ENCODE measurements around the gene PTPRG.

DNA sequence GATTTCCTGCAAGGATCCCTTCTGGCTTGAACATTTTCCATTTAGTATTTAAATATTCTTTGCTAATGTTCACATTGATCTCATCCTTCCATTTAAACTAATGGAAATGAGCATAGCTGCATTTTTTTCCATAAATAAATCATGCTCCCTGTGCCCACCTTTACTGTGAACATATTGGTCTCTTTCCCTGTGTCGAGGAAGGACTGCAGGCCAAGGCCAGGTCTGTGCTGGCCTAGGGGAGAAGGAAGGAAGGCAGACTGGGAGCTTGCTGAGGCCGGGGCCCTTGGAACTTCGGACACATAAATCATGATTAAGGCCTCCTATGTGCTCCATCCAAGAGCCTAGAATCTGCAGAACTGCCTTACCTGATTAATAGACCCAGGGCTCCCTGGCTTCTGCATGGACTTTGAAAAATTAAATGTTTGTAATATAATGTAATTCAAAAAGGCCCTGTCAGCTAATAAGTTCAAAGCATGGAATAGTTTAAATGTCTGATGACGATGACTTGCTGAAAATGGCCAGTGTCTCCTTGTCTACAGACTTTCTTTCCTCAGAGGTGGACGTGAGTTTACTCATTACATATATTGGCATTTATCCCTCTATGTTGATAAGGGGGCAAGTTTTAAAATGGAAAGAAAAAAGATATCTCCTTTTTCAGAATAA, 636.1 kb downstream of the PTPRG start:
- TF ChIP-seq, protein P1, sequence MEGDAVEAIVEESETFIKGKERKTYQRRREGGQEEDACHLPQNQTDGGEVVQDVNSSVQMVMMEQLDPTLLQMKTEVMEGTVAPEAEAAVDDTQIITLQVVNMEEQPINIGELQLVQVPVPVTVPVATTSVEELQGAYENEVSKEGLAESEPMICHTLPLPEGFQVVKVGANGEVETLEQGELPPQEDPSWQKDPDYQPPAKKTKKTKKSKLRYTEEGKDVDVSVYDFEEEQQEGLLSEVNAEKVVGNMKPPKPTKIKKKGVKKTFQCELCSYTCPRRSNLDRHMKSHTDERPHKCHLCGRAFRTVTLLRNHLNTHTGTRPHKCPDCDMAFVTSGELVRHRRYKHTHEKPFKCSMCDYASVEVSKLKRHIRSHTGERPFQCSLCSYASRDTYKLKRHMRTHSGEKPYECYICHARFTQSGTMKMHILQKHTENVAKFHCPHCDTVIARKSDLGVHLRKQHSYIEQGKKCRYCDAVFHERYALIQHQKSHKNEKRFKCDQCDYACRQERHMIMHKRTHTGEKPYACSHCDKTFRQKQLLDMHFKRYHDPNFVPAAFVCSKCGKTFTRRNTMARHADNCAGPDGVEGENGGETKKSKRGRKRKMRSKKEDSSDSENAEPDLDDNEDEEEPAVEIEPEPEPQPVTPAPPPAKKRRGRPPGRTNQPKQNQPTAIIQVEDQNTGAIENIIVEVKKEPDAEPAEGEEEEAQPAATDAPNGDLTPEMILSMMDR (IDR thresholded peaks at IDR 0.05; ENCODE audit: low read depth, low read length) = no peak
- TF ChIP-seq EZH2phosphoT487 (IDR thresholded peaks at IDR 0.05; ENCODE audit: low read depth) = no peak

Data from OCI-LY3 (cell line).